WTC11 (cell line): Measurements from ENCODE around the gene GRN.

Experiments used
- TF ChIP-seq, protein P1 (sequence below): sonication (generic); formaldehyde crosslinking; IDR thresholded peaks from 2 replicates; pipeline ENCODE4 v1.8.1; 2023; ENCODE audit warnings: mild to moderate bottlenecking, missing genetic modification reagents, moderate library complexity
- TF ChIP-seq, protein P2 (sequence below): fragments of 200-600 bp; IDR thresholded peaks from 2 replicates; pipeline ENCODE4 v1.8.0; 2022; ENCODE audit warnings: antibody characterized with exemption

GRCh38 chr17:44348234-44348987, 3.3 kb downstream of the GRN start:
- TF ChIP-seq, protein P1, sequence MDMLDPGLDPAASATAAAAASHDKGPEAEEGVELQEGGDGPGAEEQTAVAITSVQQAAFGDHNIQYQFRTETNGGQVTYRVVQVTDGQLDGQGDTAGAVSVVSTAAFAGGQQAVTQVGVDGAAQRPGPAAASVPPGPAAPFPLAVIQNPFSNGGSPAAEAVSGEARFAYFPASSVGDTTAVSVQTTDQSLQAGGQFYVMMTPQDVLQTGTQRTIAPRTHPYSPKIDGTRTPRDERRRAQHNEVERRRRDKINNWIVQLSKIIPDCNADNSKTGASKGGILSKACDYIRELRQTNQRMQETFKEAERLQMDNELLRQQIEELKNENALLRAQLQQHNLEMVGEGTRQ (CRISPR knock-in tag): no peak
- TF ChIP-seq, protein P2, sequence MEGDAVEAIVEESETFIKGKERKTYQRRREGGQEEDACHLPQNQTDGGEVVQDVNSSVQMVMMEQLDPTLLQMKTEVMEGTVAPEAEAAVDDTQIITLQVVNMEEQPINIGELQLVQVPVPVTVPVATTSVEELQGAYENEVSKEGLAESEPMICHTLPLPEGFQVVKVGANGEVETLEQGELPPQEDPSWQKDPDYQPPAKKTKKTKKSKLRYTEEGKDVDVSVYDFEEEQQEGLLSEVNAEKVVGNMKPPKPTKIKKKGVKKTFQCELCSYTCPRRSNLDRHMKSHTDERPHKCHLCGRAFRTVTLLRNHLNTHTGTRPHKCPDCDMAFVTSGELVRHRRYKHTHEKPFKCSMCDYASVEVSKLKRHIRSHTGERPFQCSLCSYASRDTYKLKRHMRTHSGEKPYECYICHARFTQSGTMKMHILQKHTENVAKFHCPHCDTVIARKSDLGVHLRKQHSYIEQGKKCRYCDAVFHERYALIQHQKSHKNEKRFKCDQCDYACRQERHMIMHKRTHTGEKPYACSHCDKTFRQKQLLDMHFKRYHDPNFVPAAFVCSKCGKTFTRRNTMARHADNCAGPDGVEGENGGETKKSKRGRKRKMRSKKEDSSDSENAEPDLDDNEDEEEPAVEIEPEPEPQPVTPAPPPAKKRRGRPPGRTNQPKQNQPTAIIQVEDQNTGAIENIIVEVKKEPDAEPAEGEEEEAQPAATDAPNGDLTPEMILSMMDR: no peak
